ENCODE measurements around the gene WDFY4. TPM values are rescaled to one million over a fixed set of nuclear protein-coding genes. Genes with fewer than 3 reads are reported as not detected.

WDFY4 gene
- total and polyA plus RNA-seq, 9 of the 15 experiments (the other 6 are each of a cell fraction or from before 2014, with no cell fraction given) = 0.01 to 0.02 (median 0.01) TPM; not detected in 6

DNA sequence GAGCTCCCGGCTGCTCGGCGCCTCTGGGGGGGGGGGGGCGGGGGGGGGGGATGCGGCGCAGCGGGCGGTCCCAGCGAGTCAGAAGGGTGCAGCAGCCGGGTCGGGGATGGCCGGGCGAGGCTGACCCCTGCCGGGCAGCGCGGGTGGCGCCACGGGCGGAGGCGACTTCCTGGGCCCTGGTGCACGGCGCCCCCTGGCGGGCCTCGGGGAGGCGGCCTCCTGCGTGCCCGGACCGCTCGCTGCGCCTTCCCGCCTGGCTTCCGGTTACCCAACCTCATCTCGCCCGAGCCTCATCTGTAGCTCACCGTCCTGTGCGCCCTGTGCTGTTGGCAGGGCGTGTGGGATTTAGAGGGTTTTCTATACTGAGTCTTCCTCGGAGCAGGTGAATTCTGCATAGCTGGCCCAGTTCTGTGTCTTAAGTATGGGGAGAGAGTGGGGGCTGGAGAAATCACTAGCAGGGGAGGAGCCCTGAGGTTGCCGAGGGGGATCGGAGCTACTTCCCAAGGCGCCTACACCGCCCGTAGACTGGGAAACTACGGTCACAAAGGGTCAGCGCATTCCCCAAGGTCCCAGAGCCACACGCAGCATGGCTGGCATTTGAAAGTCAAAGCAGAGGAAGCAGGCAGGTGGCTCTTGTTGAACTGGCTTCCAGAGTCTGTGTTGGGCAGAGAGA is 28.3 kb upstream of the WDFY4 start (continued):
- TF ChIP-seq, protein P1, sequence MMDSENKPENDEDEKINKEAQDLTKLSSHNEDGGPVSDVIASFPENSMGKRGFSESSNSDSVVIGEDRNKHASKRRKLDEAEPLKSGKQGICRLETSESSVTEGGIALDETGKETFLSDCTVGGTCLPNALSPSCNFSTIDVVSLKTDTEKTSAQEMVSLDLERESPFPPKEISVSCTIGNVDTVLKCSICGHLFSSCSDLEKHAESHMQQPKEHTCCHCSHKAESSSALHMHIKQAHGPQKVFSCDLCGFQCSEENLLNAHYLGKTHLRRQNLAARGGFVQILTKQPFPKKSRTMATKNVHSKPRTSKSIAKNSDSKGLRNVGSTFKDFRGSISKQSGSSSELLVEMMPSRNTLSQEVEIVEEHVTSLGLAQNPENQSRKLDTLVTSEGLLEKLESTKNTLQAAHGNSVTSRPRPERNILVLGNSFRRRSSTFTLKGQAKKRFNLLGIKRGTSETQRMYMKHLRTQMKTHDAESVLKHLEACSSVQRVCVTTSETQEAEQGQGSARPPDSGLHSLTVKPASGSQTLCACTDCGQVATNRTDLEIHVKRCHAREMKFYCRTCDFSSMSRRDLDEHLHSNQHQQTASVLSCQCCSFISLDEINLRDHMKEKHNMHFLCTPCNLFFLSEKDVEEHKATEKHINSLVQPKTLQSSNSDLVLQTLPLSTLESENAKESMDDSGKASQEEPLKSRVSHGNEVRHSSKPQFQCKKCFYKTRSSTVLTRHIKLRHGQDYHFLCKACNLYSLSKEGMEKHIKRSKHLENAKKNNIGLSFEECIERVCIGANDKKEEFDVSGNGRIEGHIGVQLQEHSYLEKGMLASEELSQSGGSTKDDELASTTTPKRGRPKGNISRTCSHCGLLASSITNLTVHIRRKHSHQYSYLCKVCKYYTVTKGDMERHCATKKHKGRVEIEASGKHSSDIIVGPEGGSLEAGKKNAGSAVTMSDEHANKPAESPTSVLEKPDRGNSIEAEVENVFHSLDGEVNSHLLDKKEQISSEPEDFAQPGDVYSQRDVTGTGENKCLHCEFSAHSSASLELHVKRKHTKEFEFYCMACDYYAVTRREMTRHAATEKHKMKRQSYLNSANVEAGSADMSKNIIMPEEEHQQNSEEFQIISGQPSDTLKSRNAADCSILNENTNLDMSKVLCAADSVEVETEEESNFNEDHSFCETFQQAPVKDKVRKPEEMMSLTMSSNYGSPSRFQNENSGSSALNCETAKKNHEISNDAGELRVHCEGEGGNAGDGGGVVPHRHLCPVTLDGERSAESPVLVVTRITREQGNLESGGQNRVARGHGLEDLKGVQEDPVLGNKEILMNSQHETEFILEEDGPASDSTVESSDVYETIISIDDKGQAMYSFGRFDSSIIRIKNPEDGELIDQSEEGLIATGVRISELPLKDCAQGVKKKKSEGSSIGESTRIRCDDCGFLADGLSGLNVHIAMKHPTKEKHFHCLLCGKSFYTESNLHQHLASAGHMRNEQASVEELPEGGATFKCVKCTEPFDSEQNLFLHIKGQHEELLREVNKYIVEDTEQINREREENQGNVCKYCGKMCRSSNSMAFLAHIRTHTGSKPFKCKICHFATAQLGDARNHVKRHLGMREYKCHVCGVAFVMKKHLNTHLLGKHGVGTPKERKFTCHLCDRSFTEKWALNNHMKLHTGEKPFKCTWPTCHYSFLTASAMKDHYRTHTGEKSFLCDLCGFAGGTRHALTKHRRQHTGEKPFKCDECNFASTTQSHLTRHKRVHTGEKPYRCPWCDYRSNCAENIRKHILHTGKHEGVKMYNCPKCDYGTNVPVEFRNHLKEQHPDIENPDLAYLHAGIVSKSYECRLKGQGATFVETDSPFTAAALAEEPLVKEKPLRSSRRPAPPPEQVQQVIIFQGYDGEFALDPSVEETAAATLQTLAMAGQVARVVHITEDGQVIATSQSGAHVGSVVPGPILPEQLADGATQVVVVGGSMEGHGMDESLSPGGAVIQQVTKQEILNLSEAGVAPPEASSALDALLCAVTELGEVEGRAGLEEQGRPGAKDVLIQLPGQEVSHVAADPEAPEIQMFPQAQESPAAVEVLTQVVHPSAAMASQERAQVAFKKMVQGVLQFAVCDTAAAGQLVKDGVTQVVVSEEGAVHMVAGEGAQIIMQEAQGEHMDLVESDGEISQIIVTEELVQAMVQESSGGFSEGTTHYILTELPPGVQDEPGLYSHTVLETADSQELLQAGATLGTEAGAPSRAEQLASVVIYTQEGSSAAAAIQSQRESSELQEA (IDR thresholded peaks at IDR 0.05; ENCODE audit: low read depth) = no peak
- TF ChIP-seq, protein P2, sequence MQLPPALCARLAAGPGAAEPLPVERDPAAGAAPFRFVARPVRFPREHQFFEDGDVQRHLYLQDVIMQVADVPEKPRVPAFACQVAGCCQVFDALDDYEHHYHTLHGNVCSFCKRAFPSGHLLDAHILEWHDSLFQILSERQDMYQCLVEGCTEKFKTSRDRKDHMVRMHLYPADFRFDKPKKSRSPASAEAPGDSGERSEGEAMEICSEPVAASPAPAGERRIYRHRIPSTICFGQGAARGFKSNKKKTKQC (CRISPR knock-in tag; IDR thresholded peaks at IDR 0.05) = no peak
- TF ChIP-seq SREBF1 (IDR thresholded peaks at IDR 0.05; ENCODE audit: borderline replicate concordance, low read depth, low read length) (peak; percentile 47; the same call in 1 of the 2 replicates), CC2D1A (IDR thresholded peaks at IDR 0.05) (no peak), MEIS2 (IDR thresholded peaks at IDR 0.05; ENCODE audit: partially characterized antibody) (no peak), NFE2L1 (tag; IDR thresholded peaks at IDR 0.05; ENCODE audit: borderline replicate concordance, low read depth) (no peak), XRCC5 (IDR thresholded peaks at IDR 0.05; ENCODE audit: low read depth, low read length) (peak; percentile 96), TAF9B (IDR thresholded peaks at IDR 0.05; ENCODE audit: partially characterized antibody) (no peak), NFIC (IDR thresholded peaks at IDR 0.05) (no peak), MTA3 (IDR thresholded peaks at IDR 0.05; ENCODE audit: borderline replicate concordance) (peak; percentile 89), TAF15 (IDR thresholded peaks at IDR 0.05; ENCODE audit: low read depth, low read length) (no peak), ZNF764 (CRISPR knock-in tag; IDR thresholded peaks at IDR 0.05; ENCODE audit: low read depth) (no peak), GABPA (tag; conservative IDR thresholded peaks at IDR 0.05; ENCODE audit: low read depth) (peak; percentile 83), GATA2 (CRISPR knock-in tag; IDR thresholded peaks at IDR 0.05) (no peak), YBX1 (IDR thresholded peaks at IDR 0.05) (no peak)
- TF ChIP-seq, protein P3, sequence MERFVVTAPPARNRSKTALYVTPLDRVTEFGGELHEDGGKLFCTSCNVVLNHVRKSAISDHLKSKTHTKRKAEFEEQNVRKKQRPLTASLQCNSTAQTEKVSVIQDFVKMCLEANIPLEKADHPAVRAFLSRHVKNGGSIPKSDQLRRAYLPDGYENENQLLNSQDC (CRISPR knock-in tag; IDR thresholded peaks at IDR 0.05) = no peak
- TF ChIP-seq, protein P4, sequence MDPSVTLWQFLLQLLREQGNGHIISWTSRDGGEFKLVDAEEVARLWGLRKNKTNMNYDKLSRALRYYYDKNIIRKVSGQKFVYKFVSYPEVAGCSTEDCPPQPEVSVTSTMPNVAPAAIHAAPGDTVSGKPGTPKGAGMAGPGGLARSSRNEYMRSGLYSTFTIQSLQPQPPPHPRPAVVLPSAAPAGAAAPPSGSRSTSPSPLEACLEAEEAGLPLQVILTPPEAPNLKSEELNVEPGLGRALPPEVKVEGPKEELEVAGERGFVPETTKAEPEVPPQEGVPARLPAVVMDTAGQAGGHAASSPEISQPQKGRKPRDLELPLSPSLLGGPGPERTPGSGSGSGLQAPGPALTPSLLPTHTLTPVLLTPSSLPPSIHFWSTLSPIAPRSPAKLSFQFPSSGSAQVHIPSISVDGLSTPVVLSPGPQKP (CRISPR knock-in tag; IDR thresholded peaks at IDR 0.05) = no peak
- TF ChIP-seq, protein P5, sequence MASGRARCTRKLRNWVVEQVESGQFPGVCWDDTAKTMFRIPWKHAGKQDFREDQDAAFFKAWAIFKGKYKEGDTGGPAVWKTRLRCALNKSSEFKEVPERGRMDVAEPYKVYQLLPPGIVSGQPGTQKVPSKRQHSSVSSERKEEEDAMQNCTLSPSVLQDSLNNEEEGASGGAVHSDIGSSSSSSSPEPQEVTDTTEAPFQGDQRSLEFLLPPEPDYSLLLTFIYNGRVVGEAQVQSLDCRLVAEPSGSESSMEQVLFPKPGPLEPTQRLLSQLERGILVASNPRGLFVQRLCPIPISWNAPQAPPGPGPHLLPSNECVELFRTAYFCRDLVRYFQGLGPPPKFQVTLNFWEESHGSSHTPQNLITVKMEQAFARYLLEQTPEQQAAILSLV (tag; IDR thresholded peaks at IDR 0.05) = no peak
